DMS153 treated with DMSO at 0.1 percent for 48 hours (cell line): ENCODE data around the gene FOXI3.
"Not testable (repeated sequence)": the region's sequence is repeated elsewhere in the genome, so short reads cannot be mapped to it uniquely, and the experiment has no call there.

ENCODE experiments used
- DNase-seq: peaks from one replicate; lab custom pipeline; 2025; ENCODE audit not compliant: unreplicated experiment; lab: John Stamatoyannopoulos, UW

FOXI3 gene

DNA sequence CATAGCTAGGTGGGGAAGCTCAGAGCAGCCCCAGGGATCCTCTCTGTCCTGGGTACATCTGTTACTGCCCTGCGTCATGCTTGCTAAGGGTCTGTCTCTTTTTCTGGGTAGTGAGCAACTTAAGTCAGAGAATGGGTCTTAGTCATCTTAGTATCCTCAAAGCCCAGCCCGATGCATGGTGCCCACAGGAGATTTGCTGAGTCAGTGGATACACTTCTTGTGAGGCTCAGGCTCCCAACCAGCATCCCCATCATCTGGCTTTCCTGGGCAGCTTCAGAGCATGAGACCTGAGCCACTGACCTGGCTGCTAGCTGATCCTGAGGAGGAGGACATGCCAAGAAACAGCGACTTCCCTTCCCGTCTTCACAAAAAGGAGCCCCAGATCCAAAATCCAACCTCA, 10.0 kb downstream of the FOXI3 start:
- DNase-seq, result no peak

DNA sequence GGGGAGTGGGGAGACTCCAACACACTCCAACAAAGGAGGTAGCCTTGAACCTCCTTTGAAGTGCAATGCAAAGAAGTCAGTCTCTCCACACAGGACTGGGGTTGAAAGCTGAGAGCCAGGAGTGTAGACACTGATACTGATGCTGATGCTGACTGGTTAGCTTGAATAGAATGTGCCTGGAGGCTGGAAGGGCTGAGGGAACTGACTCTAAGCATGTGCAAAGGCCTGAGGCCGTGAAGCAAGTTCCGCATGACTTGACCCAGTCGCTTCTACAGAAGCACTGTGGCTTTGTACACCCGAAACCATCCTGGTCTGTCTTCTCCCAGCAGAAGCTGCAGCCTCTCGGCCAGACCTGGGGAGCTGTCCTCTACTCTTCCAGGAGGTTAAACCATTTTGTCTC, 10.4 kb downstream of the FOXI3 start:
- DNase-seq, result no peak

DNA sequence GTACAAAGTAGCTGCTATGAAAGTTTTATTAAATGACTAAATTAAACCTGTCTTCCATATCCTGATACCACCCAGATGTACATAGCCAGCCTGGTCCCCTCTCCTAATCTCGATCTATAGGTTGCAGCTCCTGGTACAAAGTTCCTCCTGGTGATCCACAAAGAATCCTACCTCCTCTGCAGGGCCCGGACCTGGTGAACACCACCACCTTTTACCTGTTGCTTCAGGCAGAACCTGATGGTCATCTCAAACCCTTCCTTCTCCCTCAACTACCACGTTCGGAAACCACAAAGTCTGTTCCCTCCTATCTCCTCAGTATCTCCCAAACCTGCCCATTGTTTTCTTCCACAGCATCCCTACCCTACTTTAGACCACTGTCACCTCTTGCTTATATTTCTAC, 15.5 kb downstream of the FOXI3 start:
- no peak for DNase-seq

DNA sequence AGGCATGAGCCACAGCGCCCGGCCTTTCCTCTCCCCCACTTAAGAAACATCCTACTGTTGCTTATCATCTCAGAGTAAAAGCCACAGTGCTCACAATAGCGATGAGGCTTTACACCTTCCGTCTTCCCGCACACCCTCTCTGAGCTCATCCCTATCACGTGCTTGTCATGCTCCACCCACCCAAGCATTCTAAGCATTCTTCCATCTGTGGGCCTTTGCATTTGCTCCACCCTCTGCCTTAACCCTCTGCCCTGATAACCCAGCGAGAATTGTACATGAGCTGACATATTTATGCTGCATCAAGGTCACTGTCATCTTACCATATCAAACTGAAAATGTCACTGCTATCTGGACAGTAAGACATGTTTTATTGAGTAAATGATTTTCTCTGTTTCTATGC, 22.6 kb downstream of the FOXI3 start:
- DNase-seq, result no peak

DNA sequence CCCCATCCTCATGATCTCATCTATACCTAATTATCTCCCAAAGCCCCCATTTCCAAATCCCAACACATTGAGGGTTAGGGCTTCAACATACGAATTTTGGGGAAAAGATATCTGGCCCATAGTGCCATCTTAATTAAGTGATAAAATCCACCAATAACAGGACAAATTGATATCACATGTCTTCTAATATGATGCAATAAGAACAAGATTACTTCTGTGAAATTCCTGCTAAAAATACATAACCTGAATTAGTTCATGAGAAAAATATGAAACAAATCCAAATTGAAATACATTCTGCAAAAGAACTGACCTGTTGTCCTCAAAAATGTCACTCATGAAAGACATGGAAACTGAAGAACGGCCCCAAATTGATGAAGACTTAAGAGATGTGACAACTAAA, 28.8 kb downstream of the FOXI3 start:
- DNase-seq, result no peak

DNA sequence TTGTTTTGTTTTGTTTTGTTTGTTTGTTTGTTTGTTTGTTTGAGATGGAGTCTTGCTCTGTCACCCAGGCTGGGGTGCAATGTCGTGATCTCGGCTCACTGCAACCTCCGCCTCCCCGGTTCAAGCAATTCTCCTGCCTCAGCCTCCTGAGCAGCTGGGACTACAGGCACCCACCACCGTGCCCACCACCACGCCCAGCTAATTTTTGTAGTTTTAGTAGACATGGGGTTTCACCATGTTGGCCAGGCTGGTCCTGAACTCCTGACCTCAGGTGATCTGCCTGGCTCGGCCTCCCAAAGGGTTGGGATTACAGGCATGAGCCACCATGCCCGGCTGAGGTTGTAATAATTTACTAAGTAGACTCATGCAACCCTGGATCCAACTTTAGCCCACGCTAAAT, 33.4 kb downstream of the FOXI3 start:
- not testable (repeated sequence) for DNase-seq

DNA sequence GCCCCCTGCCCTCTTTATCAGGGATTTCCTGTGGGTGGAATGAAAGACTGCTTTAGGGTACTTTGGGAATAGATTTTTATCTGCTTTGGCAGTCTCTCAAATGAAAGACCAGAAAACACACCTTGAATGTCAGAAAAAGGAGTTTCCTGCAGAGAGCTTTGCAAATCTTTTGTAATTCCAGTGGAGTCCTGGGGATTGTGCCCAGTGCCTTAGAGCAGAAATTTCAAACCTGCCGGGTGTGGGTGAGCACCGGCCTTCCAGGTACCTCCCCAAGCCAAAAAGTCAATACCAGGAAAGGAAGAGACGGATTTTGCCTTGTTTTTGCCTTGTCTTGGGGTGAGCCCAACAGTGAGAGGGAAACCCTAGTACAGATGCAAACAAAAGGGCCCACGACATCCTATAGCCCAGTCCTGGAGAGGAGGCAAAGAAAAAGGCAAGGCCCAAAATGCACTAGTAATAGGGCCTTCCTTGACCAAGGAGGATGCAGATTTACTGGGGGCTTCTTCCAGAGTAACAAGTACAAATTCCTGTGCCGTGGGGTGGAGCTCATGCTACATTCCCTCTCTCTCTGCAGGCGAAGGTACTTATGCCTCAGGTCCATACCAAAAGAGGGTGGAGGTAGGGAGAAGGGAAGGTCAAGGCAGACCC, 36.4 kb downstream of the FOXI3 start:
- no peak for DNase-seq

DNA sequence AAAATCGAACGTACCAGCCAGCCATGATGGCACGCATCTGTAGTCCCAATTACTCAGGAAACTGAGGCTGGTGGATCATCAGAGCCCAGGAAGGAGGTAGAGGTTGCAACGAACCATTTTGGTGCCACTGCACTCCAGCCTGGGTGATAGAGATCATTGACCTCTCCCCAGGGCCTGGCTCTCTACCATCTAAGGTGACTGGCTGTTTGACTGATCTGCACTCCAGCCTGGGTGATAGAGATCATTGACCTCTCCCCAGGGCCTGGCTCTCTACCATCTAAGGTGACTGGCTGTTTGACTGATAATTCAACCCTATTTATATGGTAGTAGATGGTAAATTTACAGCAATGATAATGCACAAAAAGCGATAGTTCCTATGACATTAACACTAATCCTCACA, 43.6 kb downstream of the FOXI3 start:
- not testable (repeated sequence) for DNase-seq

DNA sequence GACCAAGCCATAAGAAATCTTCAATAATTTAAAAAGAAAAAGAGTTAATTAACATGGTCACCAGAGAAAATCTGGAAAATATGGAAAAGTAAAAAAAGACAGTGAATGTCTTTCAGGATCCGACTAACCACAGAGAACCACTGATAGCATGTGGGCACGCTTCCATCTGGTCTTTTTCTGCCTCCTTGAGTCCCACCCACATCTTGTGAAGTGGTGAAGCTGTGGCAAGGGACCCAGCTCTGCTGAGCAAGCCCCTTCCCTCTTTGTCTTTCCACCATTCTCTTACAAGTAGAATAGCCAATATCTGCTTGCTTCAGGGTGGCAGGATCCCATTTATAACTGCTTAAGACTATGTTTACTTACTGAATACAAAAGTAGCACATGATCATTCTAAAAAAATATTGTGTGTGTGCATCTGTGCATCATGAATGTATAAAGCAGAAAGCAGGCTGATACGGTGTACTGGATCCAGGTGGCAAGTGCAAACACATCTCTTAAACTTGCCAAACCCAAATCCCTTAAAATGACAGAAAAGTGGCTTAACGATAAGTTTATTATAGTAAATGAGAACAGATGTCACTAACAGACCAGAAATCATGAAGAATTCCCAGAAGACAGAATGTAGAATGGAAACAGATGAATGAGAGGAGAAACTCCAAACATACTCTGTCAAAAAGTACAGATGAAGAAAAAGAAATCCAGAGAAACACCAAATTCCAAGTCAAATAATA, 52.3 kb downstream of the FOXI3 start:
- DNase-seq, result no peak

DNA sequence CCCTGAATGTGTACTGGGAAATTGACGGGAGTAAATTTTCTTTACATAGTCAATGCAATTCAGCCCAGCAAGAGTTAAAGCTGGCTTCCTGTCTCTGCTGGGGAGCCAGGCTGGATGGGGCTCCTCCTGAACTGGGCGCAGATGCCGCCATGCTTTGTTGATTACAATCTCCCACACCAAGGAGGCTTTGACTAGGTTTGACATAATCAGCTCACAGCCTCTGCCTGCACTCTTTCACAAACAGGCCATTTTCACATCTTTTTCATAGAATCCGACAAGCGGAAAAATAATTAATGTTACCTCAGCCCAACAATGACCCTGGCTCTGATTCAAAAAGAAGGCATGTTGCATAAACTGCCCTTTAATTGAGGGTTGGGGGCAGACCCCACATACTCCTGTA, 54.3 kb downstream of the FOXI3 start:
- DNase-seq, result no peak
